GM12874 (cell line): Measurements from ENCODE around the gene INO80C.
A peak's percentile ranks its signal among the peaks of the same experiment; 100 is the strongest.

Experiments used
- CTCF ChIP-seq: IDR thresholded peaks from 2 replicates; pipeline ENCODE4 v1.5.1; 2011; ENCODE audit warnings: low read depth, mild to moderate bottlenecking, control low read depth, low read length, moderate library complexity; ENCODE audit not compliant: insufficient read depth

INO80C gene

GRCh38 chr18:35516351-35516750 is 18.6 kb upstream of the INO80C start:
- no peak for TF ChIP-seq CTCF

- TF ChIP-seq CTCF = no peak
These were observed 17.8 kb upstream of the INO80C start for GRCh38 chr18:35515460-35516130.

GRCh38 chr18:35514752-35515459 is 17.1 kb upstream of the INO80C start:
- TF ChIP-seq CTCF = no peak

GRCh38 chr18:35514283-35514682 is 16.5 kb upstream of the INO80C start:
- TF ChIP-seq CTCF = no peak

- TF ChIP-seq CTCF = no peak
These were observed 15.6 kb upstream of the INO80C start for GRCh38 chr18:35513181-35513936.

GRCh38 chr18:35512761-35513160 is 15.0 kb upstream of the INO80C start:
- TF ChIP-seq CTCF = no peak

- 0 out of 2 replicates have a peak, but pooled peaks have one; percentile 7 for TF ChIP-seq CTCF
These were observed 14.1 kb upstream of the INO80C start for GRCh38 chr18:35511833-35512232.
